HepG2 (cell line): Measurements from ENCODE around the gene CUL7. TPM values are rescaled to one million over a fixed set of nuclear protein-coding genes. Genes with fewer than 3 reads are reported as not detected.

Experiments used
- ATF2 ChIP-seq: sonication (generic); formaldehyde crosslinking; IDR thresholded peaks from 2 replicates; pipeline ENCODE4 v1.4.0; 2020; ENCODE audit warnings: missing genetic modification reagents
- CEBPG ChIP-seq: IDR thresholded peaks from 2 replicates; pipeline ENCODE4 v1.6.1; 2016
- CENPT ChIP-seq: sonication (generic); formaldehyde crosslinking; IDR thresholded peaks from 2 replicates; pipeline ENCODE4 v1.8.0; 2022; ENCODE audit warnings: low read depth, mild to moderate bottlenecking, moderate library complexity, missing genetic modification reagents
- ETV6 ChIP-seq: sonication (generic); formaldehyde crosslinking; conservative IDR thresholded peaks from 2 replicates; pipeline ENCODE4 v1.4.0; 2020; ENCODE audit warnings: missing genetic modification reagents
- HNRNPLL ChIP-seq: fragments of 200-400 bp; formaldehyde crosslinking; IDR thresholded peaks from 2 replicates; pipeline ENCODE4 v1.6.1; 2017; ENCODE audit warnings: mild to moderate bottlenecking, low read depth, low read length; ENCODE audit not compliant: poor library complexity, severe bottlenecking
- JUN ChIP-seq: sonication (generic); formaldehyde crosslinking; IDR thresholded peaks from 2 replicates; pipeline ENCODE4 v1.4.0; 2020; ENCODE audit warnings: mild to moderate bottlenecking, missing genetic modification reagents
- KMT2A ChIP-seq: sonication (generic); formaldehyde crosslinking; IDR thresholded peaks from 2 replicates; pipeline ENCODE4 v1.4.0; 2020; ENCODE audit warnings: missing genetic modification reagents
- MIER2 ChIP-seq: IDR thresholded peaks from 2 replicates; pipeline ENCODE4 v1.6.1; 2016; ENCODE audit warnings: missing biosample characterization, missing genetic modification reagents
- MTF1 ChIP-seq: sonication (generic); formaldehyde crosslinking; IDR thresholded peaks from 2 replicates; pipeline ENCODE4 v1.5.0; 2020; ENCODE audit warnings: missing genetic modification reagents
- NBN ChIP-seq: fragments of 450-650 bp; conservative IDR thresholded peaks from 2 replicates; pipeline ENCODE4 v1.6.1; 2017
- SIX1 ChIP-seq: sonication (generic); formaldehyde crosslinking; IDR thresholded peaks from 2 replicates; pipeline ENCODE4 v1.4.0; 2020; ENCODE audit warnings: missing genetic modification reagents, borderline replicate concordance
- SMC3 ChIP-seq: IDR thresholded peaks from 2 replicates; pipeline ENCODE4 v1.6.1; 2011; ENCODE audit warnings: low read length, improper control_type of control experiment
- SP2 ChIP-seq: sonication (generic); formaldehyde crosslinking; IDR thresholded peaks from 2 replicates; pipeline ENCODE4 v1.5.1; 2020; ENCODE audit warnings: mild to moderate bottlenecking, missing genetic modification reagents
- SP4 ChIP-seq: sonication (generic); formaldehyde crosslinking; IDR thresholded peaks from 2 replicates; pipeline ENCODE4 v1.8.1; 2023; ENCODE audit warnings: mild to moderate bottlenecking, missing genetic modification reagents
- SRSF1 ChIP-seq: fragments of 200-400 bp; formaldehyde crosslinking; optimal IDR thresholded peaks from 2 replicates; pipeline ENCODE3; 2017; ENCODE audit warnings: mild to moderate bottlenecking, low read depth, low read length, moderate library complexity
- STAG1 ChIP-seq: sonication (generic); formaldehyde crosslinking; IDR thresholded peaks from 2 replicates; pipeline ENCODE4 v1.4.0; 2020; ENCODE audit warnings: missing genetic modification reagents
- SYNCRIP ChIP-seq: fragments of 200-400 bp; formaldehyde crosslinking; IDR thresholded peaks from 2 replicates; pipeline ENCODE4 v1.6.1; 2018; ENCODE audit warnings: mild to moderate bottlenecking, low read depth, low read length; ENCODE audit not compliant: insufficient read depth
- TIGD3 ChIP-seq: sonication (generic); formaldehyde crosslinking; IDR thresholded peaks from 2 replicates; pipeline ENCODE4 v1.5.1; 2020; ENCODE audit warnings: mild to moderate bottlenecking, missing genetic modification reagents, borderline replicate concordance
- ZMAT5 ChIP-seq: sonication (generic); formaldehyde crosslinking; IDR thresholded peaks from 2 replicates; pipeline ENCODE4 v1.5.0; 2020; ENCODE audit warnings: mild to moderate bottlenecking, low read depth, missing genetic modification reagents, borderline replicate concordance
- ZMYM4 ChIP-seq: sonication (generic); formaldehyde crosslinking; IDR thresholded peaks from 2 replicates; pipeline ENCODE4 v1.8.1; 2023; ENCODE audit warnings: mild to moderate bottlenecking, missing genetic modification reagents
- ZNF180 ChIP-seq: sonication (generic); formaldehyde crosslinking; IDR thresholded peaks from 2 replicates; pipeline ENCODE4 v1.4.0; 2020; ENCODE audit warnings: low read depth, missing genetic modification reagents, borderline replicate concordance
- ZNF446 ChIP-seq: sonication (generic); formaldehyde crosslinking; IDR thresholded peaks from 2 replicates; pipeline ENCODE4 v1.5.0; 2020; ENCODE audit warnings: mild to moderate bottlenecking, missing genetic modification reagents
- ZNF598 ChIP-seq: sonication (generic); formaldehyde crosslinking; IDR thresholded peaks from 2 replicates; pipeline ENCODE4 v1.5.1; 2020; ENCODE audit warnings: mild to moderate bottlenecking, missing genetic modification reagents, borderline replicate concordance
- ZNF782 ChIP-seq: sonication (generic); formaldehyde crosslinking; IDR thresholded peaks from 2 replicates; pipeline ENCODE4 v1.4.0; 2020; ENCODE audit warnings: missing genetic modification reagents, mild to moderate bottlenecking, borderline replicate concordance
- polyA plus RNA-seq, 8 experiments: library from polyadenylated mRNA; depleted of rRNA in 3 of 8; stranded (reverse) in 7 of 8; unstranded in 1 of 8; fragments of >200 nt; fragmentation: Illumina TruSeq in 4 of 8; extraction: Trizol in 4 of 8; gene quantifications; 2 replicates each; pipeline versions ENCODE4 v1.2.1 to v1.2.3, GENCODE V29; 2011 to 2016; ENCODE audit warnings: low read depth in 4 of 8, missing spikeins in 1 of 8, mixed read lengths in 1 of 8; ENCODE audit not compliant: insufficient read depth in 1 of 8
- total RNA-seq, 5 experiments: library from RNA; depleted of rRNA; stranded (reverse); fragments of >200 nt; fragmentation: Illumina TruSeq; extraction: Trizol; gene quantifications; 2 replicates each; pipeline ENCODE4 v1.2.3, GENCODE V29; 2016; ENCODE audit warnings: low read depth in 1 of 5
- TF ChIP-seq, protein P1 (sequence below): sonication (generic); formaldehyde crosslinking; IDR thresholded peaks from 2 replicates; pipeline ENCODE4 v1.9.0; 2021; ENCODE audit warnings: missing genetic modification reagents, borderline replicate concordance
- TF ChIP-seq, protein P2 (sequence below): IDR thresholded peaks from 2 replicates; pipeline ENCODE4 v1.6.1; 2016; ENCODE audit warnings: low read depth

Gene CUL7
- total and polyA plus RNA-seq, 2 of the 13 experiments (the other 11 are each of a cell fraction or from before 2014, with no cell fraction given): 32.0 to 60.7 TPM

DNA sequence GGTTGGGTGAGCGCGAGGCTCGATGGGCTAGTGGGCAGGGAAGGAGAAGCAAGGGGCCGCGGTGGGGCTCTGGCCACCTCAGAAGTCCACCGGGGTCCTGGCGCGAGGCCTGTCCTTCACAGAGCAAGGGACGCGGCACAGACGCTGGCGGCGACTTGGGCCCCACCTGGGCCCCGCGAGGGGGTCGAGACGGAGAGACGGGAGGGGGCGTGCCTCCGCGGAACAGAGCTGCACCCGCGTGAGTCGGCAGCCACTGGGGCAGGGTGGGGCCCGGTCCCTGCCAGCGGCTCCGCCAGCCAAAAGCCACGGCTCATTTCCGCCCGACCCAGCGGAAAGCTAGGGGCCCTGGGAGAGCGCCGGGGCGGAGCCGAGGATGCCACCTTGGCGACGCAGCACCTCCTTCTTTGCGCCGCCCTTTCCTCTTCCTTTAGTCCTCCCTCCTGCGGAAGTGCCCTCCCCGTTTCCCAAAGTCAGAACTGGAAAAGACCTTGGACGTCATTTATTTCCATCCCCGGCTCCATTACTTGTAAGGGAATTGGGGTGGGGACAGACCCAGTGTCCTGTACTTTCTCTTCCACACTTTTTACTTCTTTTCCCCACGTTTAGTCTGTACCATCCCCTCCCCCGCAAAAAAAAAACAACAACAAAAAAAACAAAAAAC, at the start of gene CUL7 (continued):
- TF ChIP-seq SMC3 (no peak), ZNF782 (CRISPR knock-in tag) (peak; percentile 97), SP2 (peak; percentile 65), CEBPG (CRISPR knock-in tag) (peak; percentile 61; the same call in 1 of the 2 replicates), TIGD3 (CRISPR knock-in tag) (no peak), NBN (no peak), JUN (CRISPR knock-in tag) (peak; percentile 21; the same call in 1 of the 2 replicates), ZMAT5 (no peak), MIER2 (CRISPR knock-in tag) (0 out of 2 replicates have a peak, but pooled peaks have one; percentile 39), SIX1 (CRISPR knock-in tag) (peak; percentile 49; the same call in 1 of the 2 replicates), HNRNPLL (peak; percentile 85), SP4 (peak; percentile 86), SRSF1 (no peak), ETV6 (CRISPR knock-in tag) (peak; percentile 100), ZNF598 (peak; percentile 23; the same call in 1 of the 2 replicates), STAG1 (CRISPR knock-in tag) (0 out of 2 replicates have a peak, but pooled peaks have one; percentile 17), ZNF446 (CRISPR knock-in tag) (peak; percentile 87; the same call in 1 of the 2 replicates), KMT2A (CRISPR knock-in tag) (peak; percentile 93), SYNCRIP (no peak), ZMYM4 (peak; percentile 85), MTF1 (no peak), ZNF180 (CRISPR knock-in tag) (peak; percentile 49; the same call in 1 of the 2 replicates), ATF2 (CRISPR knock-in tag) (peak; percentile 71), CENPT (0 out of 2 replicates have a peak, but pooled peaks have one; percentile 36)
- TF ChIP-seq, protein P1, sequence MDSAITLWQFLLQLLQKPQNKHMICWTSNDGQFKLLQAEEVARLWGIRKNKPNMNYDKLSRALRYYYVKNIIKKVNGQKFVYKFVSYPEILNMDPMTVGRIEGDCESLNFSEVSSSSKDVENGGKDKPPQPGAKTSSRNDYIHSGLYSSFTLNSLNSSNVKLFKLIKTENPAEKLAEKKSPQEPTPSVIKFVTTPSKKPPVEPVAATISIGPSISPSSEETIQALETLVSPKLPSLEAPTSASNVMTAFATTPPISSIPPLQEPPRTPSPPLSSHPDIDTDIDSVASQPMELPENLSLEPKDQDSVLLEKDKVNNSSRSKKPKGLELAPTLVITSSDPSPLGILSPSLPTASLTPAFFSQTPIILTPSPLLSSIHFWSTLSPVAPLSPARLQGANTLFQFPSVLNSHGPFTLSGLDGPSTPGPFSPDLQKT (CRISPR knock-in tag): no peak
- TF ChIP-seq, protein P2, sequence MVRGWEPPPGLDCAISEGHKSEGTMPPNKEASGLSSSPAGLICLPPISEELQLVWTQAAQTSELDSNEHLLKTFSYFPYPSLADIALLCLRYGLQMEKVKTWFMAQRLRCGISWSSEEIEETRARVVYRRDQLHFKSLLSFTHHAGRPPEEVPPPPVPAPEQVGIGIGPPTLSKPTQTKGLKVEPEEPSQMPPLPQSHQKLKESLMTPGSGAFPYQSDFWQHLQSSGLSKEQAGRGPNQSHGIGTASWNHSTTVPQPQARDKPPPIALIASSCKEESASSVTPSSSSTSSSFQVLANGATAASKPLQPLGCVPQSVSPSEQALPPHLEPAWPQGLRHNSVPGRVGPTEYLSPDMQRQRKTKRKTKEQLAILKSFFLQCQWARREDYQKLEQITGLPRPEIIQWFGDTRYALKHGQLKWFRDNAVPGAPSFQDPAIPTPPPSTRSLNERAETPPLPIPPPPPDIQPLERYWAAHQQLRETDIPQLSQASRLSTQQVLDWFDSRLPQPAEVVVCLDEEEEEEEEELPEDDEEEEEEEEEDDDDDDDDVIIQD: peak; percentile 88
